CD4-positive, alpha-beta memory T cell (primary cell): Measurements from ENCODE around the gene TBC1D16. TPM values are rescaled to one million over a fixed set of nuclear protein-coding genes. Genes with fewer than 3 reads are reported as not detected.

ENCODE experiments used
- CTCF ChIA-PET: fragments of 350-600 bp; sonication (Branson Sonifier 250); formaldehyde crosslinking; loops from one replicate; lab custom pipeline; 2021; ENCODE audit warnings: inconsistent platforms; ENCODE audit not compliant: partially characterized antibody; lab: Charles Lee
- POLR2A ChIA-PET: fragments of 350-600 bp; sonication (Branson Sonifier 250); formaldehyde crosslinking; loops from one replicate; lab custom pipeline; 2021; ENCODE audit not compliant: partially characterized antibody; lab: Charles Lee
- DNase-seq, 5 donors: peaks; one replicate each; pipeline versions ENCODE4 v3.0.0 to v3.0.0-alpha.2; 2020 to 2022; ENCODE audit warnings: mixed read lengths in 1 of 5
- H3K27ac ChIP-seq: one replicate; pipeline ENCODE4 v1.7.0; 2013; ENCODE audit warnings: low read depth, low read length
- H3K27me3 ChIP-seq: 2 replicates; pipeline ENCODE4 v1.7.0; 2013; ENCODE audit warnings: mild to moderate bottlenecking, low read length, moderate library complexity; ENCODE audit not compliant: insufficient read depth
- H3K36me3 ChIP-seq: 2 replicates; pipeline ENCODE4 v1.7.0; 2013; ENCODE audit warnings: mild to moderate bottlenecking, low read length, moderate library complexity; ENCODE audit not compliant: insufficient read depth
- H3K4me1 ChIP-seq: 2 replicates; pipeline ENCODE4 v1.7.0; 2013; ENCODE audit warnings: mild to moderate bottlenecking, low read length, moderate library complexity; ENCODE audit not compliant: insufficient read depth
- H3K4me3 ChIP-seq, 2 donors: one replicate each; pipeline ENCODE4 v1.7.0; 2013; ENCODE audit warnings: low read length in 2 of 2, mild to moderate bottlenecking in 1 of 2
- H3K9me3 ChIP-seq, 2 donors: one replicate each; pipeline ENCODE4 v1.7.0; 2013; ENCODE audit warnings: low read length in 2 of 2, control low read depth in 1 of 2; ENCODE audit not compliant: control insufficient read depth in 1 of 2
- H3K27ac Mint-ChIP-seq, 7 donors: one replicate each; pipeline ENCODE4 v1.8.0; 2020 to 2021; ENCODE audit warnings: mixed read lengths in 7 of 7, mild to moderate bottlenecking in 6 of 7, inconsistent platforms in 3 of 7, moderate library complexity in 3 of 7
- H3K27me3 Mint-ChIP-seq, 2 donors: one replicate each; pipeline ENCODE4 v1.8.0; 2020 to 2021; ENCODE audit warnings: mixed read lengths in 2 of 2
- H3K36me3 Mint-ChIP-seq, 2 donors: one replicate each; pipeline ENCODE4 v1.8.0; 2020 to 2021; ENCODE audit warnings: mixed read lengths in 2 of 2, inconsistent platforms in 1 of 2, mild to moderate bottlenecking in 1 of 2
- H3K4me1 Mint-ChIP-seq, 4 donors: one replicate each; pipeline ENCODE4 v1.8.0; 2020 to 2021; ENCODE audit warnings: mixed read lengths in 4 of 4, mild to moderate bottlenecking in 1 of 4
- H3K4me3 Mint-ChIP-seq, 8 donors: one replicate each; pipeline ENCODE4 v1.8.0; 2020 to 2021; ENCODE audit warnings: mixed read lengths in 8 of 8, mild to moderate bottlenecking in 7 of 8, moderate library complexity in 6 of 8, inconsistent platforms in 3 of 8
- H3K9me3 Mint-ChIP-seq, 8 donors: one replicate each; pipeline ENCODE4 v1.8.0; 2020 to 2021; ENCODE audit warnings: mixed read lengths in 8 of 8, mild to moderate bottlenecking in 5 of 8, inconsistent platforms in 3 of 8, moderate library complexity in 1 of 8
- intact Hi-C: fragments of 100-400 bp; cut with micrococcal nuclease; formaldehyde crosslinking; loops from one replicate; pipeline ENCODE4 v1.15.1; 2023
- polyA plus RNA-seq, 2 donors: library from polyadenylated mRNA; unstranded; fragments of 300-500 nt; fragmentation: Illumina TruSeq; gene quantifications; one replicate each; pipeline ENCODE4 v1.2.3, GENCODE V29; 2021
- total RNA-seq, 2 experiments: library from RNA; stranded (reverse); gene quantifications; one replicate each; pipeline ENCODE4 v1.2.3, GENCODE V29; 2021

TBC1D16 gene
- total and polyA plus RNA-seq, 4 experiments from 2014 or later, result 1.2 to 1.8 (median 1.3) TPM; not detected in 1

GRCh38 chr17:80064696-80065095 lies 29.0 kb upstream of the TBC1D16 start:
- H3K27me3 ChIP-seq, result no peaks in the 10 kb centered on the region
- ChIA-PET CTCF (no interaction called here), POLR2A (no interaction called here)
- intact Hi-C loops, result no loop called here
- no peaks in the 10 kb centered on the region for H3K4me1 ChIP-seq
- H3K27ac ChIP-seq, result no peak overlapping the region
- Mint-ChIP-seq H3K4me3 (no peak overlapping the region), H3K9me3 (no peaks in the 10 kb centered on the region), H3K36me3 (no peaks in the 10 kb centered on the region), H3K27ac (no peak overlapping the region), H3K4me1 (peaks cover 0 to 3% (median under 1%) of the 10 kb centered on the region in 4 donors), H3K27me3 (no peaks in the 10 kb centered on the region)
- no peaks in the 10 kb centered on the region for H3K36me3 ChIP-seq
- H3K9me3 ChIP-seq, result no peaks in the 10 kb centered on the region
- no peak for DNase-seq
- H3K4me3 ChIP-seq, result no peak overlapping the region

- H3K9me3 Mint-ChIP-seq, result no peaks in the 10 kb centered on the region
- Histone ChIP-seq H3K27ac (no peak overlapping the region), H3K4me3 (no peak overlapping the region), H3K27me3 (no peaks in the 10 kb centered on the region), H3K4me1 (no peaks in the 10 kb centered on the region), H3K36me3 (no peaks in the 10 kb centered on the region), H3K9me3 (no peaks in the 10 kb centered on the region)
- H3K4me1 Mint-ChIP-seq, result peaks cover 0 to under 1% (median under 1%) of the 10 kb centered on the region in 4 donors
- CTCF ChIA-PET, result no interaction called here
- H3K36me3 Mint-ChIP-seq, result no peaks in the 10 kb centered on the region
- intact Hi-C loops, result no loop called here
- H3K27ac Mint-ChIP-seq, result no peak overlapping the region
- H3K27me3 Mint-ChIP-seq, result no peaks in the 10 kb centered on the region
- H3K4me3 Mint-ChIP-seq, result no peak overlapping the region
- no peak for DNase-seq
- POLR2A ChIA-PET, result no interaction called here
Observed at GRCh38 chr17:80063830-80064585, 28.3 kb upstream of the TBC1D16 start.

- Histone ChIP-seq H3K4me3 (no peak overlapping the region), H3K4me1 (no peaks in the 10 kb centered on the region), H3K36me3 (no peaks in the 10 kb centered on the region), H3K9me3 (no peaks in the 10 kb centered on the region), H3K27me3 (no peaks in the 10 kb centered on the region), H3K27ac (no peak overlapping the region)
- Mint-ChIP-seq H3K27me3 (no peaks in the 10 kb centered on the region), H3K9me3 (no peaks in the 10 kb centered on the region), H3K36me3 (no peaks in the 10 kb centered on the region), H3K4me1 (no peaks in the 10 kb centered on the region), H3K4me3 (no peak overlapping the region), H3K27ac (no peak overlapping the region)
- ChIA-PET CTCF (no interaction called here), POLR2A (no interaction called here)
- no peak for DNase-seq
- intact Hi-C loops, result no loop called here
Observed at GRCh38 chr17:80061421-80061820, 25.7 kb upstream of the TBC1D16 start.

- no peaks in the 10 kb centered on the region for H3K27me3 Mint-ChIP-seq
- H3K36me3 Mint-ChIP-seq, result no peaks in the 10 kb centered on the region
- no peaks in the 10 kb centered on the region for H3K9me3 Mint-ChIP-seq
- no peaks in the 10 kb centered on the region for H3K4me1 ChIP-seq
- intact Hi-C loops, result no loop called here
- no peak overlapping the region for H3K4me3 ChIP-seq
- CTCF ChIA-PET, result interaction anchor here (1.8 kb wide), 1 partner anchor 22 kb away, joined by 5 read pairs; no protein-coding TSS in a partner anchor
- no peak overlapping the region for H3K4me3 Mint-ChIP-seq
- H3K36me3 ChIP-seq, result no peaks in the 10 kb centered on the region
- no peak overlapping the region for H3K27ac Mint-ChIP-seq
- no peaks in the 10 kb centered on the region for H3K27me3 ChIP-seq
- H3K27ac ChIP-seq, result no peak overlapping the region
- no peak for DNase-seq
- H3K9me3 ChIP-seq, result no peaks in the 10 kb centered on the region
- no peaks in the 10 kb centered on the region for H3K4me1 Mint-ChIP-seq
- POLR2A ChIA-PET, result no interaction called here
Observed at GRCh38 chr17:80060644-80061043, 25.0 kb upstream of the TBC1D16 start.

GRCh38 chr17:80058311-80058955 lies 22.8 kb upstream of the TBC1D16 start:
- Mint-ChIP-seq H3K9me3 (no peaks in the 10 kb centered on the region), H3K4me1 (no peaks in the 10 kb centered on the region), H3K27me3 (no peaks in the 10 kb centered on the region), H3K27ac (no peak overlapping the region), H3K36me3 (no peaks in the 10 kb centered on the region), H3K4me3 (no peak overlapping the region)
- Histone ChIP-seq H3K4me1 (no peaks in the 10 kb centered on the region), H3K9me3 (no peaks in the 10 kb centered on the region), H3K27me3 (no peaks in the 10 kb centered on the region), H3K27ac (no peak overlapping the region), H3K36me3 (no peaks in the 10 kb centered on the region), H3K4me3 (no peak overlapping the region)
- DNase-seq, result no peak
- intact Hi-C loops, result no loop called here
- ChIA-PET POLR2A (no interaction called here), CTCF (no interaction called here)

GRCh38 chr17:80055597-80055996 lies 19.9 kb upstream of the TBC1D16 start:
- Mint-ChIP-seq H3K4me3 (no peak overlapping the region), H3K27ac (no peak overlapping the region), H3K4me1 (no peaks in the 10 kb centered on the region), H3K36me3 (no peaks in the 10 kb centered on the region), H3K27me3 (no peaks in the 10 kb centered on the region), H3K9me3 (no peaks in the 10 kb centered on the region)
- Histone ChIP-seq H3K9me3 (no peaks in the 10 kb centered on the region), H3K4me3 (no peak overlapping the region), H3K36me3 (no peaks in the 10 kb centered on the region), H3K27ac (no peak overlapping the region), H3K4me1 (no peaks in the 10 kb centered on the region), H3K27me3 (no peaks in the 10 kb centered on the region)
- intact Hi-C loops, result no loop called here
- DNase-seq, result no peak
- CTCF ChIA-PET, result no interaction called here
- POLR2A ChIA-PET, result no interaction called here

GRCh38 chr17:80053102-80053501 lies 17.4 kb upstream of the TBC1D16 start:
- no peaks in the 10 kb centered on the region for H3K4me1 ChIP-seq
- Mint-ChIP-seq H3K27ac (no peak overlapping the region), H3K27me3 (no peaks in the 10 kb centered on the region), H3K9me3 (no peaks in the 10 kb centered on the region), H3K4me1 (no peaks in the 10 kb centered on the region), H3K4me3 (no peak overlapping the region), H3K36me3 (no peaks in the 10 kb centered on the region)
- no peak overlapping the region for H3K4me3 ChIP-seq
- ChIA-PET CTCF (interaction anchor here (0.6 kb wide), 1 partner anchor 55 kb away, joined by 3 read pairs; no protein-coding TSS in a partner anchor), POLR2A (no interaction called here)
- H3K27ac ChIP-seq, result no peak overlapping the region
- DNase-seq, result no peak
- H3K27me3 ChIP-seq, result no peaks in the 10 kb centered on the region
- intact Hi-C loops, result no loop called here
- H3K9me3 ChIP-seq, result no peaks in the 10 kb centered on the region
- no peaks in the 10 kb centered on the region for H3K36me3 ChIP-seq
